Trophoblast cell (in vitro differentiated cells and primary cell): ENCODE results near the gene PDK3.

Experiments
- DNase-seq, 2 donors: peaks; one replicate each; pipeline ENCODE4 v3.0.0-alpha.2; 2016
- H2AFZ ChIP-seq: 2 replicates; pipeline ENCODE4 v1.6.1; 2013; ENCODE audit warnings: low read length, moderate library complexity, mild to moderate bottlenecking; ENCODE audit not compliant: insufficient read depth, poor library complexity
- H2AK5ac ChIP-seq: 2 replicates; pipeline ENCODE4 v1.6.1; 2013; ENCODE audit warnings: mild to moderate bottlenecking, low read length
- H2BK120ac ChIP-seq: 2 replicates; pipeline ENCODE4 v1.6.1; 2013; ENCODE audit warnings: low read length, mild to moderate bottlenecking, moderate library complexity; ENCODE audit not compliant: insufficient read depth, poor library complexity
- H2BK12ac ChIP-seq: 2 replicates; pipeline ENCODE4 v1.6.1; 2013; ENCODE audit warnings: mild to moderate bottlenecking, low read length, moderate library complexity
- H2BK5ac ChIP-seq: 2 replicates; pipeline ENCODE4 v1.6.1; 2013; ENCODE audit warnings: low read length, low read depth, moderate library complexity, mild to moderate bottlenecking; ENCODE audit not compliant: poor library complexity
- H3K14ac ChIP-seq: 2 replicates; pipeline ENCODE4 v1.6.1; 2013; ENCODE audit warnings: mild to moderate bottlenecking, low read length
- H3K18ac ChIP-seq: 2 replicates; pipeline ENCODE4 v1.6.1; 2013; ENCODE audit warnings: mild to moderate bottlenecking, low read length
- H3K23ac ChIP-seq: 2 replicates; pipeline ENCODE4 v1.6.1; 2013; ENCODE audit warnings: low read length
- H3K27ac ChIP-seq: 2 replicates; pipeline ENCODE4 v1.5.1; 2013; ENCODE audit warnings: low read depth, mild to moderate bottlenecking, inconsistent platforms, low read length, moderate library complexity
- H3K27me3 ChIP-seq: 2 replicates; pipeline ENCODE4 v1.6.1; 2013; ENCODE audit warnings: inconsistent platforms, mild to moderate bottlenecking, low read length, moderate library complexity; ENCODE audit not compliant: insufficient read depth
- H3K36me3 ChIP-seq, 2 experiments: 1 replicate in 1 of 2; 2 replicates in 1 of 2; pipeline ENCODE4 v1.6.1; 2013; ENCODE audit warnings: low read length in 2 of 2, mild to moderate bottlenecking in 2 of 2, moderate library complexity in 1 of 2; ENCODE audit not compliant: insufficient read depth in 2 of 2, control insufficient read depth in 1 of 2
- H3K4ac ChIP-seq: 2 replicates; pipeline ENCODE4 v1.6.1; 2013; ENCODE audit warnings: low read depth, mild to moderate bottlenecking, low read length, moderate library complexity
- H3K4me1 ChIP-seq, 2 experiments: 1 replicate in 1 of 2; 2 replicates in 1 of 2; pipeline ENCODE4 v1.6.1; 2013; ENCODE audit warnings: low read length in 2 of 2, mild to moderate bottlenecking in 2 of 2, moderate library complexity in 1 of 2; ENCODE audit not compliant: insufficient read depth in 2 of 2, control insufficient read depth in 1 of 2
- H3K4me2 ChIP-seq: 2 replicates; pipeline ENCODE4 v1.6.1; 2013; ENCODE audit warnings: inconsistent platforms, mild to moderate bottlenecking, low read length, moderate library complexity
- H3K4me3 ChIP-seq: 2 replicates; pipeline ENCODE4 v1.5.1; 2013; ENCODE audit warnings: mild to moderate bottlenecking, low read depth, low read length, inconsistent platforms
- H3K79me1 ChIP-seq: one replicate; pipeline ENCODE4 v1.6.1; 2013; ENCODE audit warnings: low read length
- H3K79me2 ChIP-seq: 2 replicates; pipeline ENCODE4 v1.6.1; 2013; ENCODE audit warnings: low read length, mild to moderate bottlenecking; ENCODE audit not compliant: control insufficient read depth, insufficient read depth, poor library complexity
- H3K9ac ChIP-seq: 2 replicates; pipeline ENCODE4 v1.6.1; 2013; ENCODE audit warnings: mild to moderate bottlenecking, low read length
- H3K9me3 ChIP-seq: 2 replicates; pipeline ENCODE4 v1.6.1; 2013; ENCODE audit warnings: low read depth, mild to moderate bottlenecking, control low read depth, inconsistent platforms, low read length; ENCODE audit not compliant: insufficient read depth
- H4K12ac ChIP-seq: 2 replicates; pipeline ENCODE4 v1.6.1; 2013; ENCODE audit warnings: low read depth, mild to moderate bottlenecking, low read length, moderate library complexity
- H4K8ac ChIP-seq: 2 replicates; pipeline ENCODE4 v1.6.1; 2013; ENCODE audit warnings: low read depth, mild to moderate bottlenecking, low read length, moderate library complexity
- H4K91ac ChIP-seq: one replicate; pipeline ENCODE4 v1.6.1; 2013; ENCODE audit warnings: low read depth, mild to moderate bottlenecking, low read length, moderate library complexity
- whole genome bisulfite sequencing: extraction: QIAGEN DNeasy Blood & Tissue Kit; methylation state at CpG from one replicate; pipeline ENCODE4 v1.1.7; 2013; ENCODE audit warnings: missing lambda C conversion rate; ENCODE audit not compliant: insufficient read length, insufficient coverage; ENCODE audit errors: extremely low coverage; 5-methylcytosine and 5-hydroxymethylcytosine counted together

The PDK3 gene

GRCh38 chrX:24483596-24483995 lies 18.5 kb downstream of the PDK3 start:
- H2BK5ac ChIP-seq: no peak overlapping the region
- H3K4me2 ChIP-seq: no peak overlapping the region
- H3K14ac ChIP-seq: no peak overlapping the region
- H4K8ac ChIP-seq: no peak overlapping the region
- no peak overlapping the region for H3K18ac ChIP-seq
- no peaks in the 10 kb centered on the region for H3K36me3 ChIP-seq
- H3K79me2 ChIP-seq: no peaks in the 10 kb centered on the region
- H3K4me1 ChIP-seq: no peaks in the 10 kb centered on the region
- H3K79me1 ChIP-seq: no peaks in the 10 kb centered on the region
- H3K4me3 ChIP-seq: no peak overlapping the region
- no peak overlapping the region for H4K12ac ChIP-seq
- H4K91ac ChIP-seq: no peak overlapping the region
- no peaks in the 10 kb centered on the region for H3K9me3 ChIP-seq
- no CpG with 5 or more reads among the region's 11 CpGs for whole genome bisulfite sequencing
- H3K27me3 ChIP-seq: no peaks in the 10 kb centered on the region
- DNase-seq: no peak
- H2AFZ ChIP-seq: no peak overlapping the region
- no peak overlapping the region for H2BK12ac ChIP-seq
- H3K23ac ChIP-seq: no peak overlapping the region
- no peak overlapping the region for H3K9ac ChIP-seq
- no peak overlapping the region for H3K27ac ChIP-seq
- H2BK120ac ChIP-seq: no peak overlapping the region
- H2AK5ac ChIP-seq: no peak overlapping the region
- H3K4ac ChIP-seq: no peak overlapping the region

GRCh38 chrX:24485323-24485722 lies 20.2 kb downstream of the PDK3 start:
- DNase-seq: no peak
- no peak overlapping the region for H2BK5ac ChIP-seq
- no peaks in the 10 kb centered on the region for H3K27me3 ChIP-seq
- H3K79me2 ChIP-seq: no peaks in the 10 kb centered on the region
- no peak overlapping the region for H3K18ac ChIP-seq
- H3K27ac ChIP-seq: no peak overlapping the region
- no peak overlapping the region for H4K91ac ChIP-seq
- no peaks in the 10 kb centered on the region for H3K79me1 ChIP-seq
- no peak overlapping the region for H3K4ac ChIP-seq
- no peak overlapping the region for H2AK5ac ChIP-seq
- no peak overlapping the region for H4K12ac ChIP-seq
- no peaks in the 10 kb centered on the region for H3K36me3 ChIP-seq
- no peak overlapping the region for H3K23ac ChIP-seq
- no peak overlapping the region for H3K4me3 ChIP-seq
- H3K4me1 ChIP-seq: no peaks in the 10 kb centered on the region
- no peak overlapping the region for H3K9ac ChIP-seq
- WGBS: no CpG with 5 or more reads among the region's 5 CpGs
- no peak overlapping the region for H2BK120ac ChIP-seq
- no peak overlapping the region for H2BK12ac ChIP-seq
- H3K14ac ChIP-seq: no peak overlapping the region
- H3K9me3 ChIP-seq: no peaks in the 10 kb centered on the region
- no peak overlapping the region for H2AFZ ChIP-seq
- H4K8ac ChIP-seq: no peak overlapping the region
- H3K4me2 ChIP-seq: no peak overlapping the region

- Histone ChIP-seq H2AK5ac (no peak overlapping the region), H3K27me3 (no peaks in the 10 kb centered on the region), H3K18ac (no peak overlapping the region), H3K4me2 (no peak overlapping the region), H4K12ac (no peak overlapping the region), H3K4me1 (no peaks in the 10 kb centered on the region), H3K9ac (no peak overlapping the region), H3K23ac (no peak overlapping the region), H3K79me2 (no peaks in the 10 kb centered on the region), H3K79me1 (no peaks in the 10 kb centered on the region), H3K4ac (no peak overlapping the region), H4K8ac (no peak overlapping the region), H2BK5ac (no peak overlapping the region), H2AFZ (no peak overlapping the region), H2BK120ac (no peak overlapping the region), H4K91ac (no peak overlapping the region), H3K9me3 (no peaks in the 10 kb centered on the region), H3K36me3 (no peaks in the 10 kb centered on the region), H2BK12ac (no peak overlapping the region), H3K27ac (no peak overlapping the region), H3K14ac (no peak overlapping the region), H3K4me3 (no peak overlapping the region)
- WGBS: no CpG with 5 or more reads among the region's 10 CpGs
- no peak for DNase-seq
Measured at GRCh38 chrX:24485976-24486680, 21.0 kb downstream of the PDK3 start.

GRCh38 chrX:24487571-24487970 lies 22.5 kb downstream of the PDK3 start:
- Histone ChIP-seq H2AK5ac (no peak overlapping the region), H2BK5ac (no peak overlapping the region)

More at GRCh38 chrX:24487571-24487970, 22.5 kb downstream of the PDK3 start:
- Histone ChIP-seq H2BK120ac (no peak overlapping the region), H3K27ac (no peak overlapping the region), H3K4me1 (no peaks in the 10 kb centered on the region), H3K4me3 (no peak overlapping the region), H3K79me2 (no peaks in the 10 kb centered on the region), H4K12ac (no peak overlapping the region), H3K9ac (no peak overlapping the region), H3K4me2 (no peak overlapping the region), H4K8ac (no peak overlapping the region), H3K23ac (no peak overlapping the region), H3K27me3 (no peaks in the 10 kb centered on the region), H3K18ac (no peak overlapping the region), H2BK12ac (no peak overlapping the region), H3K4ac (no peak overlapping the region), H3K36me3 (no peaks in the 10 kb centered on the region), H3K79me1 (no peaks in the 10 kb centered on the region), H3K9me3 (no peaks in the 10 kb centered on the region), H2AFZ (no peak overlapping the region), H3K14ac (no peak overlapping the region), H4K91ac (no peak overlapping the region)
- no peak for DNase-seq
- WGBS: no CpG with 5 or more reads among the region's 3 CpGs
